ENCODE measurements around the gene KSR1.

DNA sequence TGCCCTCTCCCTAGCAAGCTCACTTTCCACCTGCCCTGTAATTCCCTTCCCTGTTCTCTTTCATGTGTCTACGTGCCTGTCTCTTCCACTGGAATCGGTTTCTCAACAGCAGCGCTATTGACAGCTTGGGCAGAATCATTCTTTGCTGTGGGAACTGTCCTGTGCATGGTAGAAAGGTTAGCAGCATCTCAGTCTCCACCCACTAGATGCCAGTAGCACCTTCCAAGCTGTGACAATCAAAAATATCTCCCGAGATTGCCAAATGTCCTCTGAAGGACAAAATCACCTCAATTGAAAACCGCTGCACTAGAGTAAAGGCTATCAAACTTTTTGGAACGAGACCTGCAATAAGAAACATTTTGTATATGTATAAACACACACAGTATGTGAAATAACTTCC, 41.6 kb upstream of the KSR1 start:
- TF ChIP-seq POLR2AphosphoS5 (IDR thresholded peaks at IDR 0.05) (no peak), EZH2 (IDR thresholded peaks at IDR 0.05; ENCODE audit: borderline replicate concordance, insufficient read depth, low read length, poor library complexity, severe bottlenecking) (no peak), SMC3 (conservative IDR thresholded peaks at IDR 0.05; ENCODE audit: poor library complexity) (no peak), EP300 (conservative IDR thresholded peaks at IDR 0.05; ENCODE audit: poor library complexity, severe bottlenecking) (no peak), MXI1 (conservative IDR thresholded peaks at IDR 0.05; ENCODE audit: poor library complexity, severe bottlenecking) (no peak), RAD21 (conservative IDR thresholded peaks at IDR 0.05) (no peak)
- TF ChIP-seq, protein P1, sequence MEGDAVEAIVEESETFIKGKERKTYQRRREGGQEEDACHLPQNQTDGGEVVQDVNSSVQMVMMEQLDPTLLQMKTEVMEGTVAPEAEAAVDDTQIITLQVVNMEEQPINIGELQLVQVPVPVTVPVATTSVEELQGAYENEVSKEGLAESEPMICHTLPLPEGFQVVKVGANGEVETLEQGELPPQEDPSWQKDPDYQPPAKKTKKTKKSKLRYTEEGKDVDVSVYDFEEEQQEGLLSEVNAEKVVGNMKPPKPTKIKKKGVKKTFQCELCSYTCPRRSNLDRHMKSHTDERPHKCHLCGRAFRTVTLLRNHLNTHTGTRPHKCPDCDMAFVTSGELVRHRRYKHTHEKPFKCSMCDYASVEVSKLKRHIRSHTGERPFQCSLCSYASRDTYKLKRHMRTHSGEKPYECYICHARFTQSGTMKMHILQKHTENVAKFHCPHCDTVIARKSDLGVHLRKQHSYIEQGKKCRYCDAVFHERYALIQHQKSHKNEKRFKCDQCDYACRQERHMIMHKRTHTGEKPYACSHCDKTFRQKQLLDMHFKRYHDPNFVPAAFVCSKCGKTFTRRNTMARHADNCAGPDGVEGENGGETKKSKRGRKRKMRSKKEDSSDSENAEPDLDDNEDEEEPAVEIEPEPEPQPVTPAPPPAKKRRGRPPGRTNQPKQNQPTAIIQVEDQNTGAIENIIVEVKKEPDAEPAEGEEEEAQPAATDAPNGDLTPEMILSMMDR (IDR thresholded peaks at IDR 0.05; ENCODE audit: poor library complexity, severe bottlenecking) = no peak
- TF ChIP-seq, protein P2, sequence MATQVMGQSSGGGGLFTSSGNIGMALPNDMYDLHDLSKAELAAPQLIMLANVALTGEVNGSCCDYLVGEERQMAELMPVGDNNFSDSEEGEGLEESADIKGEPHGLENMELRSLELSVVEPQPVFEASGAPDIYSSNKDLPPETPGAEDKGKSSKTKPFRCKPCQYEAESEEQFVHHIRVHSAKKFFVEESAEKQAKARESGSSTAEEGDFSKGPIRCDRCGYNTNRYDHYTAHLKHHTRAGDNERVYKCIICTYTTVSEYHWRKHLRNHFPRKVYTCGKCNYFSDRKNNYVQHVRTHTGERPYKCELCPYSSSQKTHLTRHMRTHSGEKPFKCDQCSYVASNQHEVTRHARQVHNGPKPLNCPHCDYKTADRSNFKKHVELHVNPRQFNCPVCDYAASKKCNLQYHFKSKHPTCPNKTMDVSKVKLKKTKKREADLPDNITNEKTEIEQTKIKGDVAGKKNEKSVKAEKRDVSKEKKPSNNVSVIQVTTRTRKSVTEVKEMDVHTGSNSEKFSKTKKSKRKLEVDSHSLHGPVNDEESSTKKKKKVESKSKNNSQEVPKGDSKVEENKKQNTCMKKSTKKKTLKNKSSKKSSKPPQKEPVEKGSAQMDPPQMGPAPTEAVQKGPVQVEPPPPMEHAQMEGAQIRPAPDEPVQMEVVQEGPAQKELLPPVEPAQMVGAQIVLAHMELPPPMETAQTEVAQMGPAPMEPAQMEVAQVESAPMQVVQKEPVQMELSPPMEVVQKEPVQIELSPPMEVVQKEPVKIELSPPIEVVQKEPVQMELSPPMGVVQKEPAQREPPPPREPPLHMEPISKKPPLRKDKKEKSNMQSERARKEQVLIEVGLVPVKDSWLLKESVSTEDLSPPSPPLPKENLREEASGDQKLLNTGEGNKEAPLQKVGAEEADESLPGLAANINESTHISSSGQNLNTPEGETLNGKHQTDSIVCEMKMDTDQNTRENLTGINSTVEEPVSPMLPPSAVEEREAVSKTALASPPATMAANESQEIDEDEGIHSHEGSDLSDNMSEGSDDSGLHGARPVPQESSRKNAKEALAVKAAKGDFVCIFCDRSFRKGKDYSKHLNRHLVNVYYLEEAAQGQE (IDR thresholded peaks at IDR 0.05; ENCODE audit: borderline replicate concordance) = no peak
